Astrocyte (in vitro differentiated cells and primary cell): ENCODE data around the gene GPX4. TPM values are rescaled to one million over a fixed set of nuclear protein-coding genes. Genes with fewer than 3 reads are reported as not detected.

ENCODE experiments used
- DNase-seq: peaks from one replicate; pipeline ENCODE4 v3.0.0-alpha.2; 2010; ENCODE audit warnings: low read depth
- FAIRE-seq: peaks from 2 replicates; lab custom pipeline; 2011; peaks lifted over from hg19 to GRCh38; lab: Jason Lieb, UNC
- H2AFZ ChIP-seq: 2 replicates; pipeline ENCODE4 v1.6.0; 2012; ENCODE audit warnings: low read depth, low read length, inconsistent platforms
- H3K27ac ChIP-seq: 2 replicates; pipeline ENCODE4 v1.5.1; 2011; ENCODE audit warnings: low read depth, low read length, inconsistent platforms
- H3K27me3 ChIP-seq: 2 replicates; pipeline ENCODE4 v1.6.0; 2011; ENCODE audit warnings: low read length, inconsistent platforms; ENCODE audit not compliant: insufficient read depth
- H3K36me3 ChIP-seq: 2 replicates; pipeline ENCODE4 v1.5.1; 2011; ENCODE audit warnings: low read length, inconsistent platforms; ENCODE audit not compliant: insufficient read depth
- H3K4me1 ChIP-seq: 2 replicates; pipeline ENCODE4 v1.5.1; 2011; ENCODE audit warnings: low read length, inconsistent platforms; ENCODE audit not compliant: insufficient read depth
- H3K4me2 ChIP-seq: 2 replicates; pipeline ENCODE4 v1.6.0; 2012; ENCODE audit warnings: low read length, inconsistent platforms
- H3K4me3 ChIP-seq: 2 replicates; pipeline ENCODE4 v1.5.1; 2011; ENCODE audit warnings: low read depth, mild to moderate bottlenecking, low read length, inconsistent platforms; ENCODE audit not compliant: insufficient read depth
- H3K79me2 ChIP-seq: 2 replicates; pipeline ENCODE4 v1.6.0; 2012; ENCODE audit warnings: mild to moderate bottlenecking, low read length, inconsistent platforms; ENCODE audit not compliant: insufficient read depth
- H3K9ac ChIP-seq: 2 replicates; pipeline ENCODE4 v1.6.0; 2012; ENCODE audit warnings: mild to moderate bottlenecking, low read length, inconsistent platforms
- H3K9me3 ChIP-seq: 2 replicates; pipeline ENCODE4 v1.5.1; 2012; ENCODE audit warnings: low read depth, mild to moderate bottlenecking, low read length, inconsistent platforms; ENCODE audit not compliant: insufficient read depth
- H4K20me1 ChIP-seq: 2 replicates; pipeline ENCODE4 v1.6.0; 2012; ENCODE audit warnings: low read length, inconsistent platforms; ENCODE audit not compliant: insufficient read depth
- H3K27ac Mint-ChIP-seq: one replicate; pipeline ENCODE4 v1.8.0; 2021; ENCODE audit warnings: mild to moderate bottlenecking, mixed read lengths; ENCODE audit not compliant: unreplicated experiment
- H3K27me3 Mint-ChIP-seq: one replicate; pipeline ENCODE4 v1.8.0; 2021; ENCODE audit warnings: low read depth, mixed read lengths; ENCODE audit not compliant: unreplicated experiment
- H3K36me3 Mint-ChIP-seq: one replicate; pipeline ENCODE4 v1.8.0; 2021; ENCODE audit warnings: low read depth, mixed read lengths; ENCODE audit not compliant: unreplicated experiment
- H3K4me1 Mint-ChIP-seq: one replicate; pipeline ENCODE4 v1.8.0; 2021; ENCODE audit warnings: low read depth, mixed read lengths; ENCODE audit not compliant: unreplicated experiment
- H3K4me3 Mint-ChIP-seq: one replicate; pipeline ENCODE4 v1.8.0; 2021; ENCODE audit warnings: mild to moderate bottlenecking, moderate library complexity, mixed read lengths; ENCODE audit not compliant: unreplicated experiment
- H3K9me3 Mint-ChIP-seq: one replicate; pipeline ENCODE4 v1.8.0; 2021; ENCODE audit warnings: mild to moderate bottlenecking, mixed read lengths; ENCODE audit not compliant: unreplicated experiment
- EZH2 ChIP-seq: IDR thresholded peaks from 2 replicates; pipeline ENCODE4 v1.6.1; 2012; ENCODE audit warnings: mild to moderate bottlenecking, low read length, inconsistent platforms; ENCODE audit not compliant: insufficient read depth
- total RNA-seq: library from RNA; stranded (reverse); gene quantifications from 2 replicates; pipeline ENCODE4 v1.2.1, GENCODE V29; 2021
- TF ChIP-seq, protein P1 (sequence below): IDR thresholded peaks from 2 replicates; pipeline ENCODE4 v1.5.1; 2011; ENCODE audit warnings: low read depth, mild to moderate bottlenecking, inconsistent platforms, low read length, moderate library complexity; ENCODE audit not compliant: insufficient read depth

Gene GPX4
- total RNA-seq, 1 donor from 2014 or later: 325 TPM

GRCh38 chr19:1153891-1154730 is 50.3 kb downstream of the GPX4 start:
- Histone ChIP-seq H3K27me3 (no peaks in the 10 kb centered on the region), H3K4me1 (peaks cover 11% of the 10 kb centered on the region), H3K9ac (no peak overlapping the region), H3K27ac (no peak overlapping the region), H3K36me3 (no peaks in the 10 kb centered on the region), H3K4me2 (peak overlapping the region; percentile 46), H3K9me3 (no peaks in the 10 kb centered on the region), H3K4me3 (no peak overlapping the region), H3K79me2 (peaks cover 33% of the 10 kb centered on the region), H4K20me1 (peaks cover 49% of the 10 kb centered on the region), H2AFZ (no peak overlapping the region)
- Mint-ChIP-seq H3K9me3 (no peaks in the 10 kb centered on the region), H3K36me3 (peaks cover 2% of the 10 kb centered on the region), H3K4me3 (no peak overlapping the region), H3K27me3 (no peaks in the 10 kb centered on the region), H3K27ac (no peak overlapping the region), H3K4me1 (no peaks in the 10 kb centered on the region)
- no peak for DNase-seq
- FAIRE-seq: no peak
- TF ChIP-seq, protein P1, sequence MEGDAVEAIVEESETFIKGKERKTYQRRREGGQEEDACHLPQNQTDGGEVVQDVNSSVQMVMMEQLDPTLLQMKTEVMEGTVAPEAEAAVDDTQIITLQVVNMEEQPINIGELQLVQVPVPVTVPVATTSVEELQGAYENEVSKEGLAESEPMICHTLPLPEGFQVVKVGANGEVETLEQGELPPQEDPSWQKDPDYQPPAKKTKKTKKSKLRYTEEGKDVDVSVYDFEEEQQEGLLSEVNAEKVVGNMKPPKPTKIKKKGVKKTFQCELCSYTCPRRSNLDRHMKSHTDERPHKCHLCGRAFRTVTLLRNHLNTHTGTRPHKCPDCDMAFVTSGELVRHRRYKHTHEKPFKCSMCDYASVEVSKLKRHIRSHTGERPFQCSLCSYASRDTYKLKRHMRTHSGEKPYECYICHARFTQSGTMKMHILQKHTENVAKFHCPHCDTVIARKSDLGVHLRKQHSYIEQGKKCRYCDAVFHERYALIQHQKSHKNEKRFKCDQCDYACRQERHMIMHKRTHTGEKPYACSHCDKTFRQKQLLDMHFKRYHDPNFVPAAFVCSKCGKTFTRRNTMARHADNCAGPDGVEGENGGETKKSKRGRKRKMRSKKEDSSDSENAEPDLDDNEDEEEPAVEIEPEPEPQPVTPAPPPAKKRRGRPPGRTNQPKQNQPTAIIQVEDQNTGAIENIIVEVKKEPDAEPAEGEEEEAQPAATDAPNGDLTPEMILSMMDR: no peak
- TF ChIP-seq EZH2: no peak

GRCh38 chr19:1154731-1155351 is 51.0 kb downstream of the GPX4 start:
- H2AFZ ChIP-seq: no peak overlapping the region
- DNase-seq: peak; percentile 80
- H3K36me3 ChIP-seq: no peaks in the 10 kb centered on the region
- Mint-ChIP-seq H3K4me3 (no peak overlapping the region), H3K4me1 (no peaks in the 10 kb centered on the region), H3K27me3 (no peaks in the 10 kb centered on the region), H3K36me3 (peaks cover 2% of the 10 kb centered on the region), H3K9me3 (no peaks in the 10 kb centered on the region), H3K27ac (no peak overlapping the region)
- H3K79me2 ChIP-seq: peaks cover 37% of the 10 kb centered on the region
- no peaks in the 10 kb centered on the region for H3K9me3 ChIP-seq
- FAIRE-seq: no peak
- peaks cover 11% of the 10 kb centered on the region for H3K4me1 ChIP-seq
- H3K27me3 ChIP-seq: no peaks in the 10 kb centered on the region
- no peak overlapping the region for H3K27ac ChIP-seq
- peak overlapping the region; percentile 46 for H3K4me2 ChIP-seq
- no peak overlapping the region for H3K9ac ChIP-seq
- H3K4me3 ChIP-seq: no peak overlapping the region
- peaks cover 44% of the 10 kb centered on the region for H4K20me1 ChIP-seq
- TF ChIP-seq, protein P1: no peak
- TF ChIP-seq EZH2: no peak
